ENCODE measurements around the gene CCNG1. TPM values are rescaled to one million over a fixed set of nuclear protein-coding genes. Genes with fewer than 3 reads are reported as not detected.
A peak's percentile ranks its signal among the peaks of the same experiment; 100 is the strongest.

CCNG1 gene
- polyA plus RNA-seq, 2 of the 4 experiments (the other 2 are of a cell fraction): 76.5 to 80.8 TPM

GRCh38 chr5:163467682-163468081 is 30.3 kb downstream of the CCNG1 start:
- peaks cover 8% of the 10 kb centered on the region for H3K4me1 ChIP-seq
- H3K27ac ChIP-seq: no peak overlapping the region
- H3K9me3 ChIP-seq: no peaks in the 10 kb centered on the region
- WGBS (ENCODE audit: missing lambda C conversion rate): 93% methylated on average over 4 of the region's 4 CpGs
- TF ChIP-seq RARB (CRISPR knock-in tag; IDR thresholded peaks at IDR 0.05): no peak
- no peak for TF ChIP-seq HEYL (CRISPR knock-in tag; IDR thresholded peaks at IDR 0.05)
- TF ChIP-seq MYC (IDR thresholded peaks at IDR 0.05; ENCODE audit: borderline replicate concordance, low read length): no peak
- TF ChIP-seq FOXS1 (CRISPR knock-in tag; IDR thresholded peaks at IDR 0.05): no peak
- TF ChIP-seq CHD4 (IDR thresholded peaks at IDR 0.05; ENCODE audit: borderline replicate concordance): no peak
- TF ChIP-seq POLR2A (IDR thresholded peaks at IDR 0.05; ENCODE audit: low read length): no peak
- no peak for TF ChIP-seq EHF (CRISPR knock-in tag; IDR thresholded peaks at IDR 0.05)
- TF ChIP-seq ATOH8 (CRISPR knock-in tag; IDR thresholded peaks at IDR 0.05; ENCODE audit: low read depth): no peak
- no peak for TF ChIP-seq MAFK (IDR thresholded peaks at IDR 0.05; ENCODE audit: partially characterized antibody)
- TF ChIP-seq RFX5 (IDR thresholded peaks at IDR 0.05): no peak
- no peak for TF ChIP-seq ZC3H11A (IDR thresholded peaks at IDR 0.05)
- no peak for TF ChIP-seq HOXB5 (CRISPR knock-in tag; IDR thresholded peaks at IDR 0.05)
- no peak for TF ChIP-seq RNF2 (IDR thresholded peaks at IDR 0.05; ENCODE audit: borderline replicate concordance, low read depth)
- DNase-seq (ENCODE audit: low read depth in 1 of 2, low spot score in 1 of 2): no peak
- CTCF ChIA-PET: interaction anchor here (5.0 kb wide), 1 partner anchor 36 kb away, joined by 17 read pairs; no protein-coding TSS in a partner anchor
- no peak for ATAC-seq
- POLR2A ChIA-PET: no interaction called here
- H3K4me2 ChIP-seq: no peak overlapping the region
- FAIRE-seq: no peak
- H3K4me3 ChIP-seq: no peak overlapping the region

- 78% methylated on average over 3 of the region's 3 CpGs for WGBS (ENCODE audit: missing lambda C conversion rate)
- ChIA-PET CTCF (interaction anchor here (0.9 to 2.9 kb wide), 5 partner anchors 9 to 36 kb away, joined by 3 to 18 read pairs (median 4); no protein-coding TSS in a partner anchor), POLR2A (interaction anchor here (1.0 to 2.3 kb wide), 2 partner anchors 14 to 29 kb away, joined by 3 to 9 read pairs; partner anchors contain the start of genes HMMR and NUDCD2)
- Histone ChIP-seq H3K4me2 (no peak overlapping the region), H3K4me1 (peaks cover 6% of the 10 kb centered on the region; the same call in 2 of the 3 replicates), H3K4me3 (no peak overlapping the region), H3K27ac (no peak overlapping the region), H3K9me3 (no peaks in the 10 kb centered on the region)
- ATAC-seq (peak; percentile 50 to 68; a peak in 2 of 6 replicates), FAIRE-seq (peak; percentile 74), DNase-seq (ENCODE audit: low read depth in 1 of 2, low spot score in 1 of 2) (peak in 1 of 2 experiments; percentile 18)
- TF ChIP-seq CTCF (IDR thresholded peaks at IDR 0.05) (peak; percentile 16; the same call in 1 of the 3 replicates), HEYL (CRISPR knock-in tag; IDR thresholded peaks at IDR 0.05) (no peak)
Measured at GRCh38 chr5:163473635-163474243, 36.3 kb downstream of the CCNG1 start.

GRCh38 chr5:163475411-163475810 is 38.0 kb downstream of the CCNG1 start:
- no peak for DNase-seq (ENCODE audit: low read depth in 1 of 2, low spot score in 1 of 2)
- ChIA-PET CTCF (interaction anchor here (1.2 to 1.7 kb wide), 2 partner anchors 11 to 13 kb away, joined by 4 read pairs; no protein-coding TSS in a partner anchor), POLR2A (interaction anchor here (1.1 kb wide), 1 partner anchor 15 kb away, joined by 3 read pairs; the partner anchor contains the start of genes HMMR and NUDCD2)
- no peak for FAIRE-seq
- 81% methylated on average over 2 of the region's 2 CpGs for WGBS (ENCODE audit: missing lambda C conversion rate)
- Histone ChIP-seq H3K4me1 (peaks cover 9% of the 10 kb centered on the region; the same call in 2 of the 3 replicates), H3K9me3 (no peaks in the 10 kb centered on the region), H3K4me3 (no peak overlapping the region), H3K27ac (no peak overlapping the region), H3K4me2 (no peak overlapping the region)
- ATAC-seq: no peak
- TF ChIP-seq JUN (IDR thresholded peaks at IDR 0.05) (no peak), NPAS2 (CRISPR knock-in tag; IDR thresholded peaks at IDR 0.05; ENCODE audit: borderline replicate concordance) (no peak), MYC (IDR thresholded peaks at IDR 0.05; ENCODE audit: borderline replicate concordance, low read length) (no peak), JUNB (IDR thresholded peaks at IDR 0.05) (no peak), ESRRA (IDR thresholded peaks at IDR 0.05; ENCODE audit: borderline replicate concordance, low read length) (no peak), NFE2L2 (conservative IDR thresholded peaks at IDR 0.05; ENCODE audit: low read length) (no peak), ZFP36 (IDR thresholded peaks at IDR 0.05; ENCODE audit: borderline replicate concordance, partially characterized antibody) (no peak), GATA3 (IDR thresholded peaks at IDR 0.05; ENCODE audit: borderline replicate concordance) (no peak), KDM1A (IDR thresholded peaks at IDR 0.05; ENCODE audit: low read depth) (no peak), HOXB13 (CRISPR knock-in tag; IDR thresholded peaks at IDR 0.05; ENCODE audit: low read depth) (no peak), CBX2 (IDR thresholded peaks at IDR 0.05; ENCODE audit: borderline replicate concordance, low read depth) (no peak), SMC3 (IDR thresholded peaks at IDR 0.05) (no peak), HES2 (IDR thresholded peaks at IDR 0.05) (no peak), ATOH8 (CRISPR knock-in tag; IDR thresholded peaks at IDR 0.05; ENCODE audit: low read depth) (no peak), CTCF (IDR thresholded peaks at IDR 0.05) (no peak), CEBPB (IDR thresholded peaks at IDR 0.05) (no peak), HEYL (CRISPR knock-in tag; IDR thresholded peaks at IDR 0.05) (no peak), CHD2 (IDR thresholded peaks at IDR 0.05; ENCODE audit: low read length, partially characterized antibody) (no peak), RARB (CRISPR knock-in tag; IDR thresholded peaks at IDR 0.05) (no peak)
